Keratinocyte (primary cell): ENCODE results near the gene CARM1.

Experiments
- EZH2 ChIP-seq: IDR thresholded peaks from one replicate; pipeline ENCODE4 v1.6.1; 2012; ENCODE audit warnings: inconsistent platforms, mild to moderate bottlenecking, low read length, moderate library complexity
- TF ChIP-seq, protein P1 (sequence below), 3 experiments: IDR thresholded peaks in 1 of 3; conservative IDR thresholded peaks in 1 of 3; optimal IDR thresholded peaks in 1 of 3; 2 replicates in 2 of 3; 3 replicates in 1 of 3; pipeline versions ENCODE3 to v1.5.1; 2011; ENCODE audit warnings: low read length in 3 of 3, mild to moderate bottlenecking in 3 of 3, moderate library complexity in 2 of 3, control low read depth in 1 of 3, inconsistent platforms in 1 of 3; ENCODE audit not compliant: insufficient read depth in 2 of 3; ENCODE audit errors: extremely low read depth in 1 of 3

DNA sequence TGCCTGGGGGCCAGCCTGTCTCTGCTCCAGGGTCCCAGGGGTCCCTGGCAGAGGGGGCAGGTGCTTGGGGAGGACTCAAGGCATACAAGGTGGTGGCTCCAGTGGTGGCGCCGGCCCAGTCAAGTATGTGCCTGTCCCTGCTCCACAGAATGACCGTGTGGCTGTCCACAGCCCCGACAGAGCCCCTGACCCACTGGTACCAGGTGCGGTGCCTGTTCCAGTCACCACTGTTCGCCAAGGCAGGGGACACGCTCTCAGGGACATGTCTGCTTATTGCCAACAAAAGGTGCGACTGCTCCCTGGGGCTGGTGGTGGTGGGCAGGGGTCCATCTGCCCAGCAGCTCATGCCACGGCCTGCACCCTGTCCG, 48.9 kb downstream of the CARM1 start:
- TF ChIP-seq, protein P1, sequence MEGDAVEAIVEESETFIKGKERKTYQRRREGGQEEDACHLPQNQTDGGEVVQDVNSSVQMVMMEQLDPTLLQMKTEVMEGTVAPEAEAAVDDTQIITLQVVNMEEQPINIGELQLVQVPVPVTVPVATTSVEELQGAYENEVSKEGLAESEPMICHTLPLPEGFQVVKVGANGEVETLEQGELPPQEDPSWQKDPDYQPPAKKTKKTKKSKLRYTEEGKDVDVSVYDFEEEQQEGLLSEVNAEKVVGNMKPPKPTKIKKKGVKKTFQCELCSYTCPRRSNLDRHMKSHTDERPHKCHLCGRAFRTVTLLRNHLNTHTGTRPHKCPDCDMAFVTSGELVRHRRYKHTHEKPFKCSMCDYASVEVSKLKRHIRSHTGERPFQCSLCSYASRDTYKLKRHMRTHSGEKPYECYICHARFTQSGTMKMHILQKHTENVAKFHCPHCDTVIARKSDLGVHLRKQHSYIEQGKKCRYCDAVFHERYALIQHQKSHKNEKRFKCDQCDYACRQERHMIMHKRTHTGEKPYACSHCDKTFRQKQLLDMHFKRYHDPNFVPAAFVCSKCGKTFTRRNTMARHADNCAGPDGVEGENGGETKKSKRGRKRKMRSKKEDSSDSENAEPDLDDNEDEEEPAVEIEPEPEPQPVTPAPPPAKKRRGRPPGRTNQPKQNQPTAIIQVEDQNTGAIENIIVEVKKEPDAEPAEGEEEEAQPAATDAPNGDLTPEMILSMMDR (optimal IDR thresholded peaks at IDR 0.05 in 1 of 3, IDR thresholded peaks at IDR 0.05 in 1 of 3, conservative IDR thresholded peaks at IDR 0.05 in 1 of 3; ENCODE audit: extremely low read depth in 1 of 3, insufficient read depth in 2 of 3, low read length in 3 of 3), result no peak
- TF ChIP-seq EZH2, result no peak
